ENCODE data around the gene CZIB.

DNA sequence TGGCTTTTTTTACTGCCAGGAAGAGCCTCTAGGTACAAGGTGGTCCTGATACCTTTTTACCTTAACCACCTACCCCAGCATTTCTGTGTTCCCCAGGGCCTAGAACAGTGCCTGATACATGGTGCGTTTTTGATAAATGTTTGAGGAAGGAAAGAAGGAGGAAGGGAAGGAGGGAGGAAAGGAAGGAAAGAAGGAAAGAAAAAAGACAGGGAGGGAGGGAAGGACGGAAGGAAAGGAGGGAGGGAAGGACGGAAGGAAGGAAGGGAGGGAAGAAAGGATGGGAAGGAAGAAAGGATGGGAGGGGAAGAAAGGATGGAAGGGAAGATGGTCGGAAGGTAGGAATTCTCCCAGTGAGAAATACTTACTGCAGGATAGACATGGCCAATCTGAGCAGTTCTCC lies 29.9 kb upstream of the CZIB start:
- TF ChIP-seq, protein P1, sequence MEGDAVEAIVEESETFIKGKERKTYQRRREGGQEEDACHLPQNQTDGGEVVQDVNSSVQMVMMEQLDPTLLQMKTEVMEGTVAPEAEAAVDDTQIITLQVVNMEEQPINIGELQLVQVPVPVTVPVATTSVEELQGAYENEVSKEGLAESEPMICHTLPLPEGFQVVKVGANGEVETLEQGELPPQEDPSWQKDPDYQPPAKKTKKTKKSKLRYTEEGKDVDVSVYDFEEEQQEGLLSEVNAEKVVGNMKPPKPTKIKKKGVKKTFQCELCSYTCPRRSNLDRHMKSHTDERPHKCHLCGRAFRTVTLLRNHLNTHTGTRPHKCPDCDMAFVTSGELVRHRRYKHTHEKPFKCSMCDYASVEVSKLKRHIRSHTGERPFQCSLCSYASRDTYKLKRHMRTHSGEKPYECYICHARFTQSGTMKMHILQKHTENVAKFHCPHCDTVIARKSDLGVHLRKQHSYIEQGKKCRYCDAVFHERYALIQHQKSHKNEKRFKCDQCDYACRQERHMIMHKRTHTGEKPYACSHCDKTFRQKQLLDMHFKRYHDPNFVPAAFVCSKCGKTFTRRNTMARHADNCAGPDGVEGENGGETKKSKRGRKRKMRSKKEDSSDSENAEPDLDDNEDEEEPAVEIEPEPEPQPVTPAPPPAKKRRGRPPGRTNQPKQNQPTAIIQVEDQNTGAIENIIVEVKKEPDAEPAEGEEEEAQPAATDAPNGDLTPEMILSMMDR (IDR thresholded peaks at IDR 0.05): no peak
- TF ChIP-seq SIN3A (IDR thresholded peaks at IDR 0.05; ENCODE audit: borderline replicate concordance, insufficient read depth, low read depth, low read length) (no peak), POLR2AphosphoS5 (IDR thresholded peaks at IDR 0.05; ENCODE audit: low read depth, low read length) (no peak), TCF7L2 (IDR thresholded peaks at IDR 0.05; ENCODE audit: low read depth, low read length) (no peak)
- TF ChIP-seq, protein P2, sequence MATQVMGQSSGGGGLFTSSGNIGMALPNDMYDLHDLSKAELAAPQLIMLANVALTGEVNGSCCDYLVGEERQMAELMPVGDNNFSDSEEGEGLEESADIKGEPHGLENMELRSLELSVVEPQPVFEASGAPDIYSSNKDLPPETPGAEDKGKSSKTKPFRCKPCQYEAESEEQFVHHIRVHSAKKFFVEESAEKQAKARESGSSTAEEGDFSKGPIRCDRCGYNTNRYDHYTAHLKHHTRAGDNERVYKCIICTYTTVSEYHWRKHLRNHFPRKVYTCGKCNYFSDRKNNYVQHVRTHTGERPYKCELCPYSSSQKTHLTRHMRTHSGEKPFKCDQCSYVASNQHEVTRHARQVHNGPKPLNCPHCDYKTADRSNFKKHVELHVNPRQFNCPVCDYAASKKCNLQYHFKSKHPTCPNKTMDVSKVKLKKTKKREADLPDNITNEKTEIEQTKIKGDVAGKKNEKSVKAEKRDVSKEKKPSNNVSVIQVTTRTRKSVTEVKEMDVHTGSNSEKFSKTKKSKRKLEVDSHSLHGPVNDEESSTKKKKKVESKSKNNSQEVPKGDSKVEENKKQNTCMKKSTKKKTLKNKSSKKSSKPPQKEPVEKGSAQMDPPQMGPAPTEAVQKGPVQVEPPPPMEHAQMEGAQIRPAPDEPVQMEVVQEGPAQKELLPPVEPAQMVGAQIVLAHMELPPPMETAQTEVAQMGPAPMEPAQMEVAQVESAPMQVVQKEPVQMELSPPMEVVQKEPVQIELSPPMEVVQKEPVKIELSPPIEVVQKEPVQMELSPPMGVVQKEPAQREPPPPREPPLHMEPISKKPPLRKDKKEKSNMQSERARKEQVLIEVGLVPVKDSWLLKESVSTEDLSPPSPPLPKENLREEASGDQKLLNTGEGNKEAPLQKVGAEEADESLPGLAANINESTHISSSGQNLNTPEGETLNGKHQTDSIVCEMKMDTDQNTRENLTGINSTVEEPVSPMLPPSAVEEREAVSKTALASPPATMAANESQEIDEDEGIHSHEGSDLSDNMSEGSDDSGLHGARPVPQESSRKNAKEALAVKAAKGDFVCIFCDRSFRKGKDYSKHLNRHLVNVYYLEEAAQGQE (IDR thresholded peaks at IDR 0.05; ENCODE audit: insufficient read depth in 1 of 2, low read depth in 2 of 2, low read length in 1 of 2): no peak
